Measurements from ENCODE around the gene MFAP5.

- TF ChIP-seq POLR2AphosphoS5 (IDR thresholded peaks at IDR 0.05; ENCODE audit: low read depth, low read length) (no peak), REST (IDR thresholded peaks at IDR 0.05; ENCODE audit: insufficient read depth in 1 of 2, low read depth in 2 of 2, low read length in 2 of 2) (no peak), TAF1 (IDR thresholded peaks at IDR 0.05; ENCODE audit: borderline replicate concordance, insufficient read depth, low read length) (no peak), FOXP2 (optimal IDR thresholded peaks at IDR 0.05; ENCODE audit: borderline replicate concordance, extremely low read depth, extremely low read length, insufficient read depth) (no peak), SIN3A (IDR thresholded peaks at IDR 0.05; ENCODE audit: borderline replicate concordance, insufficient read depth, low read length) (no peak)
These were observed 57.6 kb downstream of the MFAP5 start for GRCh38 chr12:8605057-8605456.

Measured in PFSK-1 (cell line).